Measurements from ENCODE around the gene THRSP. TPM values are rescaled to one million over a fixed set of nuclear protein-coding genes. Genes with fewer than 3 reads are reported as not detected.

Gene THRSP
- total RNA-seq, 2 donors from 2014 or later, result not detected

- peak; percentile 43 for TF ChIP-seq CTCF (conservative IDR thresholded peaks at IDR 0.05)
- no peak overlapping the region for H3K4me3 Mint-ChIP-seq
- no peaks in the 10 kb centered on the region for H3K9me3 Mint-ChIP-seq
- H3K36me3 ChIP-seq (ENCODE audit: control insufficient read depth, insufficient read depth, low read length), result no peaks in the 10 kb centered on the region
- H3K4me1 Mint-ChIP-seq, result peaks cover 6% of the 10 kb centered on the region
- no peaks in the 10 kb centered on the region for H3K36me3 Mint-ChIP-seq (ENCODE audit: low read depth)
- no peaks in the 10 kb centered on the region for H3K27me3 Mint-ChIP-seq (ENCODE audit: insufficient read depth)
- 74 to 77% methylated on average over 10 of the region's 10 CpGs for WGBS, 2 experiments (ENCODE audit: insufficient coverage in 1 of 2, insufficient read length in 1 of 2)
- no peak overlapping the region for H3K4me3 ChIP-seq (ENCODE audit: low read length)
- H3K9ac ChIP-seq (ENCODE audit: extremely low read depth, low read length, poor library complexity, severe bottlenecking), result no peak overlapping the region
- no peaks in the 10 kb centered on the region for H3K27me3 ChIP-seq (ENCODE audit: control insufficient read depth, insufficient read depth, low read length, poor library complexity, severe bottlenecking)
- no peak for DNase-seq
- H3K27ac Mint-ChIP-seq, result no peak overlapping the region
- no peaks in the 10 kb centered on the region for H3K9me3 ChIP-seq (ENCODE audit: control insufficient read depth, low read length)
- no peak overlapping the region for H3K27ac ChIP-seq (ENCODE audit: low read depth, low read length)
- H3K4me1 ChIP-seq (ENCODE audit: control insufficient read depth, insufficient read depth, low read length), result no peaks in the 10 kb centered on the region
These were observed 29.0 kb upstream of the THRSP start for GRCh38 chr11:78034623-78035022.

GRCh38 chr11:78036313-78036712 is 27.3 kb upstream of the THRSP start:
- Histone ChIP-seq H3K36me3 (ENCODE audit: control insufficient read depth, insufficient read depth, low read length) (no peaks in the 10 kb centered on the region), H3K9ac (ENCODE audit: extremely low read depth, low read length, poor library complexity, severe bottlenecking) (no peak overlapping the region), H3K9me3 (ENCODE audit: control insufficient read depth, low read length) (no peaks in the 10 kb centered on the region), H3K4me1 (ENCODE audit: control insufficient read depth, insufficient read depth, low read length) (no peaks in the 10 kb centered on the region), H3K27me3 (ENCODE audit: control insufficient read depth, insufficient read depth, low read length, poor library complexity, severe bottlenecking) (no peaks in the 10 kb centered on the region), H3K27ac (ENCODE audit: low read depth, low read length) (no peak overlapping the region), H3K4me3 (ENCODE audit: low read length) (no peak overlapping the region)
- WGBS, 2 experiments (ENCODE audit: insufficient coverage in 1 of 2, insufficient read length in 1 of 2), result 92 to 96% methylated on average over 3 of the region's 3 CpGs
- no peak for DNase-seq
- Mint-ChIP-seq H3K27ac (no peak overlapping the region), H3K4me3 (no peak overlapping the region), H3K9me3 (no peaks in the 10 kb centered on the region), H3K36me3 (ENCODE audit: low read depth) (no peaks in the 10 kb centered on the region), H3K4me1 (peaks cover 5% of the 10 kb centered on the region), H3K27me3 (ENCODE audit: insufficient read depth) (no peaks in the 10 kb centered on the region)
- TF ChIP-seq CTCF (conservative IDR thresholded peaks at IDR 0.05), result no peak

- no peaks in the 10 kb centered on the region for H3K27me3 ChIP-seq (ENCODE audit: control insufficient read depth, insufficient read depth, low read length, poor library complexity, severe bottlenecking)
- 80 to 95% methylated on average over 2 to 3 of the region's 3 CpGs for WGBS, 2 experiments (ENCODE audit: insufficient coverage in 1 of 2, insufficient read length in 1 of 2)
- no peak overlapping the region for H3K27ac ChIP-seq (ENCODE audit: low read depth, low read length)
- Mint-ChIP-seq H3K4me3 (no peak overlapping the region), H3K9me3 (no peaks in the 10 kb centered on the region), H3K27ac (no peak overlapping the region), H3K27me3 (ENCODE audit: insufficient read depth) (no peaks in the 10 kb centered on the region), H3K4me1 (peaks cover 7% of the 10 kb centered on the region), H3K36me3 (ENCODE audit: low read depth) (no peaks in the 10 kb centered on the region)
- no peak for TF ChIP-seq CTCF (conservative IDR thresholded peaks at IDR 0.05)
- no peaks in the 10 kb centered on the region for H3K9me3 ChIP-seq (ENCODE audit: control insufficient read depth, low read length)
- no peak for DNase-seq
- H3K9ac ChIP-seq (ENCODE audit: extremely low read depth, low read length, poor library complexity, severe bottlenecking), result no peak overlapping the region
- no peak overlapping the region for H3K4me3 ChIP-seq (ENCODE audit: low read length)
- H3K4me1 ChIP-seq (ENCODE audit: control insufficient read depth, insufficient read depth, low read length), result no peaks in the 10 kb centered on the region
- H3K36me3 ChIP-seq (ENCODE audit: control insufficient read depth, insufficient read depth, low read length), result no peaks in the 10 kb centered on the region
These were observed 26.6 kb upstream of the THRSP start for GRCh38 chr11:78037056-78037455.

Measured in endodermal cell (in vitro differentiated cells).